ENCODE measurements around the gene KSR1. TPM values are rescaled to one million over a fixed set of nuclear protein-coding genes. Genes with fewer than 3 reads are reported as not detected.

Gene KSR1
- total and polyA plus RNA-seq, 2 of the 8 experiments (the other 6 are each of a cell fraction or from before 2014, with no cell fraction given) = 14.1 to 34.7 TPM

DNA sequence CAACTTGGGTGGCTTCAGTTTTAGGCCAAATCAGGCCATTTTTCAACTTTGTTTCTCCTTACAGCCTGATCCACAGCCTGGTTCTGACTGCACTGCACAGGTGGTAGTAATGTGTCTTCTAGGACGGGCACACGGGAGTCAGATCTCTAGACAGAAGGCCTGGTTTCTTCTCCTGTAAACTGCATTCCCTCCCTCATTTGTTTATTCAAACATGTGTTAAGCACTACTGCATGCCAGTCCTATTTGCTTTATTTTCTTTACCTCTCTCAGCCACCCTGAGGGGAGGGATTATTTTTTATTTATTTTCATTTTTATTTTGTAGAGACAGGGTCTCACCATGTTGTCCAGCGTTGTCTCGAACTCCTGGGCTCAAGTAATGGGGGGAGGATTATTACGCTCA is 6.3 kb upstream of the KSR1 start:
- Histone ChIP-seq H3K56ac (replicated peaks; ENCODE audit: insufficient read length, low read depth, low read length) (no peak overlapping the region), H3K4me1 (replicated peaks in 1 of 4; ENCODE audit: control insufficient read depth in 3 of 4, insufficient read depth in 4 of 4, low read length in 3 of 4) (no peaks in the 10 kb centered on the region), H2BK12ac (ENCODE audit: low read depth, low read length) (no peak overlapping the region), H3K4me2 (ENCODE audit: insufficient read depth in 1 of 2, low read depth in 2 of 2, low read length in 2 of 2) (no peak overlapping the region), H3K9ac (replicated peaks in 1 of 4; ENCODE audit: extremely low read depth in 1 of 4, low read depth in 3 of 4, low read length in 3 of 4) (no peak overlapping the region), H3K4me3 (ENCODE audit: extremely low read depth in 1 of 4, insufficient read depth in 2 of 4, low read depth in 3 of 4, low read length in 4 of 4) (no peak overlapping the region), H3K79me1 (ENCODE audit: low read depth, low read length) (no peaks in the 10 kb centered on the region), H4K5ac (ENCODE audit: insufficient read length, low read depth, low read length) (no peak overlapping the region), H3K9me3 (ENCODE audit: insufficient read depth in 2 of 2, low read depth in 1 of 2, low read length in 1 of 2) (no peaks in the 10 kb centered on the region), H2BK20ac (ENCODE audit: low read length) (no peak overlapping the region), H2AFZ (ENCODE audit: low read length) (no peak overlapping the region), H3K23ac (ENCODE audit: insufficient read length) (no peak overlapping the region), H2AK5ac (ENCODE audit: low read depth, low read length) (no peak overlapping the region), H4K91ac (replicated peaks; ENCODE audit: insufficient read length, low read length) (no peak overlapping the region), H3K27me3 (replicated peaks in 1 of 4; ENCODE audit: control insufficient read depth in 3 of 4, extremely low read depth in 1 of 4, insufficient read depth in 3 of 4, low read length in 3 of 4) (no peaks in the 10 kb centered on the region; a peak in 1 of 7 replicates), H4K20me1 (replicated peaks in 1 of 2; ENCODE audit: control insufficient read depth in 1 of 2, insufficient read depth in 2 of 2, low read length in 2 of 2) (no peaks in the 10 kb centered on the region), H3K14ac (ENCODE audit: insufficient read length) (no peak overlapping the region), H3K79me2 (ENCODE audit: control insufficient read depth in 1 of 2, insufficient read depth in 2 of 2, low read length in 2 of 2) (no peaks in the 10 kb centered on the region), H2BK5ac (ENCODE audit: low read depth, low read length) (no peak overlapping the region), H3K27ac (ENCODE audit: low read depth, low read length) (no peak overlapping the region), H2BK120ac (replicated peaks; ENCODE audit: low read depth, low read length) (no peak overlapping the region), H3K4ac (replicated peaks; ENCODE audit: insufficient read length, low read depth, low read length) (no peak overlapping the region), H3K23me2 (ENCODE audit: low read depth, low read length) (no peaks in the 10 kb centered on the region), H3K36me3 (ENCODE audit: control insufficient read depth in 2 of 4, insufficient read depth in 4 of 4, low read length in 3 of 4) (no peaks in the 10 kb centered on the region), H4K8ac (ENCODE audit: extremely low read depth, insufficient read depth, low read length) (no peak overlapping the region), H2BK15ac (ENCODE audit: low read length) (no peak overlapping the region), H3K18ac (ENCODE audit: extremely low read depth, low read length) (no peak overlapping the region)
- CTCF ChIA-PET (ENCODE audit: partially characterized antibody) = interaction anchor here (1.2 to 17.4 kb wide), 4 partner anchors 19 to 150 kb away, joined by 3 to 209 read pairs (median 6); no protein-coding TSS in a partner anchor
- FAIRE-seq = no peak
- POLR2A ChIA-PET (ENCODE audit: partially characterized antibody) = no interaction called here
- TF ChIP-seq ASH2L (IDR thresholded peaks at IDR 0.05; ENCODE audit: low read length) = no peak
- no peak for TF ChIP-seq JUN (IDR thresholded peaks at IDR 0.05; ENCODE audit: low read depth, low read length)
- no peak for TF ChIP-seq SIX5 (IDR thresholded peaks at IDR 0.05; ENCODE audit: low read depth, low read length)
- TF ChIP-seq SUZ12 (IDR thresholded peaks at IDR 0.05; ENCODE audit: low read length) = no peak
- TF ChIP-seq CBX5 (IDR thresholded peaks at IDR 0.05; ENCODE audit: low read depth, low read length) = no peak
- TF ChIP-seq CTBP2 (IDR thresholded peaks at IDR 0.05; ENCODE audit: borderline replicate concordance, insufficient read depth, insufficient read length, low read length) = no peak
- TF ChIP-seq, protein P1, sequence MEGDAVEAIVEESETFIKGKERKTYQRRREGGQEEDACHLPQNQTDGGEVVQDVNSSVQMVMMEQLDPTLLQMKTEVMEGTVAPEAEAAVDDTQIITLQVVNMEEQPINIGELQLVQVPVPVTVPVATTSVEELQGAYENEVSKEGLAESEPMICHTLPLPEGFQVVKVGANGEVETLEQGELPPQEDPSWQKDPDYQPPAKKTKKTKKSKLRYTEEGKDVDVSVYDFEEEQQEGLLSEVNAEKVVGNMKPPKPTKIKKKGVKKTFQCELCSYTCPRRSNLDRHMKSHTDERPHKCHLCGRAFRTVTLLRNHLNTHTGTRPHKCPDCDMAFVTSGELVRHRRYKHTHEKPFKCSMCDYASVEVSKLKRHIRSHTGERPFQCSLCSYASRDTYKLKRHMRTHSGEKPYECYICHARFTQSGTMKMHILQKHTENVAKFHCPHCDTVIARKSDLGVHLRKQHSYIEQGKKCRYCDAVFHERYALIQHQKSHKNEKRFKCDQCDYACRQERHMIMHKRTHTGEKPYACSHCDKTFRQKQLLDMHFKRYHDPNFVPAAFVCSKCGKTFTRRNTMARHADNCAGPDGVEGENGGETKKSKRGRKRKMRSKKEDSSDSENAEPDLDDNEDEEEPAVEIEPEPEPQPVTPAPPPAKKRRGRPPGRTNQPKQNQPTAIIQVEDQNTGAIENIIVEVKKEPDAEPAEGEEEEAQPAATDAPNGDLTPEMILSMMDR (IDR thresholded peaks at IDR 0.05; ENCODE audit: control extremely low read depth in 1 of 3, insufficient read depth in 1 of 3, low read depth in 1 of 3, low read length in 3 of 3) = no peak
- TF ChIP-seq TAF7 (optimal IDR thresholded peaks at IDR 0.05; ENCODE audit: borderline replicate concordance, low read depth, low read length) = no peak
- no peak for TF ChIP-seq SIRT6 (IDR thresholded peaks at IDR 0.05; ENCODE audit: low read length)
- TF ChIP-seq RBBP5 (IDR thresholded peaks at IDR 0.05; ENCODE audit: borderline replicate concordance, low read depth, low read length) = no peak
- TF ChIP-seq SP4 (IDR thresholded peaks at IDR 0.05; ENCODE audit: low read length) = no peak
- no peak for DNase-seq (ENCODE audit: low read depth in 1 of 2, low spot score in 2 of 2)
- 86% methylated on average over 5 of the region's 5 CpGs; no CpG with 5 or more reads in 1 of the 2 experiments for WGBS, 2 experiments (ENCODE audit: extremely low coverage in 1 of 2, insufficient coverage in 1 of 2, insufficient read length in 1 of 2, insufficient replicate concordance in 2 of 2, low coverage in 1 of 2, low lambda C conversion rate in 2 of 2, missing lambda C conversion rate in 1 of 2)

Data from H1 (cell line).